AG10803 (cell line): ENCODE data around the gene ILKAP.

ENCODE experiments used
- DNase-seq: peaks from one replicate; pipeline ENCODE4 v3.0.0; 2010; ENCODE audit warnings: low read depth
- H3K4me3 ChIP-seq: 2 replicates; pipeline ENCODE4 v1.5.1; 2011; ENCODE audit warnings: mild to moderate bottlenecking, low read length, control low read depth
- CTCF ChIP-seq: conservative IDR thresholded peaks from 2 replicates; pipeline ENCODE4 v1.5.1; 2011; ENCODE audit warnings: mild to moderate bottlenecking, low read length, control low read depth, inconsistent platforms

The ILKAP gene

DNA sequence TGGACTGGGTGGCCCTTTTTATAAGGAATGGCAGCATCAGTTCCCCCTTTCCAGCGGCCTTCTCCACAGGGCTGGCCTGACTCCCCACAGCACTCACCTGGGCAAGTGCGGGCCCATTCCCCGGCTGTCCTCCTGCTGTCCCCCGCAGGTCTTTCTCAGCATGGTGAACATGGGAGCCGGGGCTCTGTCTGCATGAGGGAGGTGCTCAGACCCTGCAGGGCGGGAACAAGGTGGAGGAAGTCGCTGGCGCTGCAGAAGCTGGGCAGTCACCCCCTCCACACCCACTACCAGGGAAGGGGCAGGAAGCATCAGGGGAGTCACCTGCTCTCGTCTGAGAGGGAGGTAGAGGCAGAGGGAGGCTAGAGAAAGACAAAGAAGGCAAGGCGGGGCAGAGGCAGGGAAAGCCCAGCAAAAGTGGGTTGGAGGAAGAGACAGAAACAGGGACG lies 24.1 kb upstream of the ILKAP start:
- no peak overlapping the region for H3K4me3 ChIP-seq
- TF ChIP-seq CTCF, result no peak
- DNase-seq, result no peak

DNA sequence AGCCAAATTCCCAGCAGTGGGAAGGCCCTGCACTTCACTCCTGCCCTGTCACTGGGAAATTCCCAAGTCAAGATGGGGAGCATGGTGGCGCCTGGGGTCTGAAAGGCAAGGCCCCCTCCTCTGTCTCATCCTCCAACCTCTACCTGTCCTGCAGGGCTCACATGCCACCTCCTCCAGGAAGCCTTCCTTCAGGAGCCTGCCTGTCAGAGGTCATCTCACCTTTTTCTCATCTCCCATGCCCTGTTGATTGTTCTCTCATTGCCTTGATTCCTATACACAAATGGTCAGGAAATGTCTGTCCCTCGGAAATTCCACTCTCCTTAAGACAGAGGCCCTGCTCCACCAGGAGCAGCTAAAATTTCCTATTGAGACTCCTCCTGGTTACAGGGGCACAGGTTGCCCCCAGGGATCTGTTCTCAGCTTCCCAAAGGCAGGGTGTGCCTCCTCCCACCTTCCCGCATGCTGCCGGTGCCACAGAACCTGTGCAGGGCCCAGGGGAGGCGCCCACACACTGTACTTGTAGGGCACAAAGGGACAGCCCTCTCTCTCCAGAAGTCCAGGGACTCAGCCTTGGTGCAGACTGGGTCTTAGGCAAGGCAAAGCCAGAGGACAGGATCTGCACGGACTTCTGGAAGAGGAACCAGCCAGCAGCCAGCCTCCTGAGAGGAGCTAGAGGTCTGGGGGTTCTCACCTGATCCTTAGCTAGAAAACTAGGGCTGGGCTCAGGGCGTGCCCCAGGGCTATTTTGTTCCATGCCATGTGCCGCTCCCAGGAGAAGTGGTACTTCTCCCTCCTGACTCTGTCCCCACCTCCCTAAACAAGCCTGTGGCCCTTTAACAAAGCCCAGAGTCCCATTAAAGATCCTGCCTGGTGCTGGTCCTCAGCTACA lies 23.4 kb upstream of the ILKAP start:
- no peak for TF ChIP-seq CTCF
- H3K4me3 ChIP-seq, result no peak overlapping the region
- DNase-seq, result no peak

DNA sequence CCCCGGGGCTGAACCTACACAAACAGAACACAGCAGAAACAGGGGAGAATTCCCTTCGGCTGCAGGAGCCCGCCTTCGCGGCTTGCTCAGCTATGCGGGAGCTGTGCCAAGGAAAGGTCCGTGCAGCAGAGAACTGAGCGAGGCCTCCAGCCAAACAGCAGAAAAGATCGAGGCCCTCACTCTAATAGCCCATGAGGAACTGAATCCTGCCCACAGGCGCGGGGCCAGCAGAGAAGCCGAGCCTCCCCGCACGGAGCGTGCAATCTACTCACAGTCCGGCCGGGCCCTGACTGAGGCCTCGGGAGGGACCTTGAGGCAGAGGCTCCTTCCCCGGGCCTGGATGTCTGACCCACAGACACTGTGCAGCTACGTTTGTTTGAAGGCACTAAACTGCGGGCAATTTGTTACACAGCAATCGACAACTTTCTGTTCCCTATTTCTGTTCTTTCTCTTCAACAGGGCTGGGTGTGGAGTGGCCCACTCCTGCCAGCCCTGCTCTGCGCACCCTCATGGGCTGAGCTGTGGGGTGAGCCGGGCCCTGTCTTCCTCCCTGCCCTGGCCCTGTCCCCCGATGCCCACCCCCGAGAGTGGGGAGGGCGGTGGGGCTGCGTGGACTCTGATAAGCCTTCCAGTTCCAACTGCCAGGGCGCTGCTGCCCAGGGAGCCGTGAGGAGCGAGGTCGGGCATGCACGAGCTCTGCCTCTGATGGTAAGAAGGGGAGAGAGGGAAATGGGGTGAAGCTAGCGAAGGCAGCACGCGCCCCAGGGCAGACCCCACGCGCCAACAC lies 22.6 kb upstream of the ILKAP start:
- TF ChIP-seq CTCF, result no peak
- no peak overlapping the region for H3K4me3 ChIP-seq
- DNase-seq, result peak; percentile 29

- DNase-seq, result no peak
- TF ChIP-seq CTCF, result no peak
- H3K4me3 ChIP-seq, result no peak overlapping the region
These were observed 21.6 kb upstream of the ILKAP start for GRCh38 chr2:238225121-238225520.

DNA sequence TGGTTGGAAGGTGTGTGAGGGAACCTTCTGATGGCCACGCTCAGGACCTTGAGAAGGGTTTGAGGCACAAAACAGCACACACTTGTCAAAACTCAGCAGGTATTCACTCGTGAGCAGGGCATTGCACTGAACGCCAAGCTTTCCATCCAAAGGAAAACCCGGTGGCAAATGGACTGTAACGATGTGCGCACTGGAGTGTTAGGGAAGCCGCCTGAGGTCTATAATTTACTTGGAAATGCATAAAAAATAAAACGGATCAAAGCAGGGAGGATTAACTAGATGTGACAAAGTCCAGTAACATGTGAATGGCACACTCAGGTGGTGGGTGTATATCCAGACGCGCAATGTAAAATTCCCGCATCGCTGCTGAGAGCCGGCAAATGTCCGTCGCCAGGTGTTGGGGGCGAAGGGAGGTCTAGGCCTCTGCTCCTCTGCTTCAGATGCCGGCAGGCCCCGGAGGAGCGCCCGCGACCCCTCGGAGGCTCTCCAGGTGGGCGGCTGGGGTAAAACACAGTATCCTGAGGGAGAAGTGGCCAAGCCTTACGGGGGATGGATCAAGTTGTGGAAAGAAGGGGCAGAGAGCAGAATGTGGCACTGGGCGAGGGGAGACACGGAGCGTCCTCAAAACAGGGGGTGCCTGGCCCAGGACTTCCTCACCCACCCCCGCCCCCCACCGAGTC lies 21.0 kb upstream of the ILKAP start:
- no peak for TF ChIP-seq CTCF
- DNase-seq, result no peak
- no peak overlapping the region for H3K4me3 ChIP-seq

- DNase-seq, result peak; percentile 36
- H3K4me3 ChIP-seq, result peak overlapping the region; percentile 27
- TF ChIP-seq CTCF, result no peak
These were observed 17.5 kb upstream of the ILKAP start for GRCh38 chr2:238220892-238221521.
